ENCODE data around the gene ARHGAP44. TPM values are rescaled to one million over a fixed set of nuclear protein-coding genes. Genes with fewer than 3 reads are reported as not detected.
"Not testable (repeated sequence)": the region's sequence is repeated elsewhere in the genome, so short reads cannot be mapped to it uniquely, and the experiment has no call there.

The ARHGAP44 gene
- total RNA-seq, 1 experiment from 2014 or later = 1.6 TPM

DNA sequence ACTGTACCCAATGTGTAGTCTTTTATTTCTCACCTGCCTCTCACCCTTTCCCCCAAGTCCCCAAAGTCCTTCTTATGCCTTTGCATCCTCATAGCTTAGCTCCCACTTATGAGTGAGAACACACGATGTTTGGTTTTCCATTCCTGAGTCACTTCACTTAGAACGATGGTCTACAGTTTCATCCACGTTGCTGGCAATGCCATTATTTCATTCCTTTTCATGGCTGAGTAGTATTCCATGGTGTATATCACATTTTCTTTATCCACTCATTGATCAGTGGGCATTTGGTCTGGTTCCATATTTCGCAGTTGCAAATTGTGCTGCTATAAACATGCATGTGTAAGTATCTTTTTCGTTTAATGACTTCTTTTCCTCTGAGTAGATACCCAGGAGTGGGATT lies 89.8 kb downstream of the ARHGAP44 start:
- DNase-seq (ENCODE audit: low spot score); in situ Hi-C loops (cut with HindIII; ENCODE audit: low sequenced_read_pairs): not testable (repeated sequence)

DNA sequence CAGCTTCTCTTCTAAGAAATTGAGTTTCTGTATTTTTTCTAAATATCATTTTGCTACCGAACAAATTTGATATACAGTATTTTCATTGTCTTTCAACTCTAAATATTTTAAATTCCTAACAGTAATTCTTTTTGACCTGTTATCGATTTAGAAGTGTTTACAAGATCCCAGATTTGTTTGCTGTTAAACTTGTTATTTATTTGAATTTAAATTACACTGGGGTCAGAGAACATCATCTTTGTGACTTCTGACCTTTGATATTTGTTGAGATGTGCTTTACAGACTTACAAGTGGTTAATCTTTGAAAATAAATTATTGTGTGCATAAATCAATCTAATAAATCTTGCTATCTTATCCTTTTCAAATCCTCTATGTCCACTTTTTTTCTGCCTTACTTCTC lies 94.2 kb downstream of the ARHGAP44 start:
- no peak for DNase-seq (ENCODE audit: low spot score)
- in situ Hi-C loops (cut with HindIII; ENCODE audit: low sequenced_read_pairs) = no loop called here

DNA sequence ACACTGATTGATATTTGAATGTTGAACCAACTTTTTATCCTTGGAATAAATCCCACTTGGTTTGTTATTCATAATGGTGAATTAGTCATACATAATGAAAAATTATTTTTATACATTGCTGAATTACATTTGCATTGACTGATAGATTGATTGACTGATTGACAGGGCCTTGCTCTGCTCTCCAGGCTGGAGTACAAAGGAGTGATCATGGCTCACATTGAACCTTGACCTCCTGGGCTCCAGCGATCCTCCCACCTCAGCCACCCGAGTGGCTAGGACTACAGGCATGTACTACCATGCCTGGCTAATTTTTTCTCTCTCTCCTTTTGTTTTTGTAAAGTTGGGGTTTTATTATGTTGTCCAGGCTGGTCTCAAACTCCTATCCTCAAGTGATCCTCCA lies 97.8 kb downstream of the ARHGAP44 start:
- in situ Hi-C loops (cut with HindIII; ENCODE audit: low sequenced_read_pairs) = no loop called here
- no peak for DNase-seq (ENCODE audit: low spot score)

DNA sequence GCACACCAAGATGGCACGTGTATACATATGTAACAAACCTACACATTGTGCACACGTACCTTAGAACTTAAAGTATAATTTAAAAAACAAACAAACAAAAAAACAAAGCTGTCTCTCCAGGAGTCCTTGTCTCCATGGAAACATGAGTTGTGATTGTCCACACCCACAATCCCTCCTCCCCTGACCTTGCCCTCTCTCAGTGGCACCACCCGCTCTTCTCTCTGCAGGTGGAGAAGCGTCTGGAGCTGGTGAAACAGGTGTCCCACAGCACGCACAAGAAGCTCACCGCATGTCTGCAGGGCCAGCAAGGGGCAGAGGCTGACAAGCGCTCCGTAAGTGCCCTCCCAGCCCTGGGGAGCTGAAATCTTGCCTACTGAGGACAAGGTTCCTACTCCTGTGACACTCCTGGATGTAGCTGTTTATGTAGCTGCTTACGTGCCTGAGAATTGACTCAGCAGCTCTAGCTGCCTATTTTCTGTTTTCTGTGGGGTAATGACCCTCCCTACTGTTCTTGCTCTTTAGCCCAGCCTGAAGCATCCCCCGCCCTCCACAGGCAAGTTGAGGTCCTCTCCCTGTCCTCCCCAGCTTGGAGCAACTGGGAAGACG lies 107.0 kb downstream of the ARHGAP44 start:
- DNase-seq (ENCODE audit: low spot score) = no peak
- in situ Hi-C loops (cut with HindIII; ENCODE audit: low sequenced_read_pairs) = no loop called here

DNA sequence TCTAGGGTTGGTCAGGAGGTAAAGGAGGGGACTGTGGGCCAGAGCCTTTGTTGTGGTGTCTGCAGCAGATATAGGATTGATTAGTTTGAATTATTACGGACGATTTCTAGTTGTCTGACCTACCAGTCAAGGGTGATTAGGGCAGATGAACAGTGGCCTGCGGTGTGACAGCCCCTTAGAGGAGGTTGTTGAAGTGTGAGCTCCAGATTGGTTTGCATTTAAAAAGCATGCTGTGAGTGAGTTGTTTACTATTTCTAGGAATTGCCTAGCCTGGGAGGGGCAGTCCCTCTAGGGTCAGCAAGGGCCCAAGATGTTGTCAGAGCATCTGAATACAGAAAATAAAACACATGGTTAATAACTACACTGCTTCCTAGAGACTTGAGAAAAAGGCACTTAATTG lies 108.8 kb downstream of the ARHGAP44 start:
- in situ Hi-C loops (cut with HindIII; ENCODE audit: low sequenced_read_pairs) = no loop called here
- no peak for DNase-seq (ENCODE audit: low spot score)

DNA sequence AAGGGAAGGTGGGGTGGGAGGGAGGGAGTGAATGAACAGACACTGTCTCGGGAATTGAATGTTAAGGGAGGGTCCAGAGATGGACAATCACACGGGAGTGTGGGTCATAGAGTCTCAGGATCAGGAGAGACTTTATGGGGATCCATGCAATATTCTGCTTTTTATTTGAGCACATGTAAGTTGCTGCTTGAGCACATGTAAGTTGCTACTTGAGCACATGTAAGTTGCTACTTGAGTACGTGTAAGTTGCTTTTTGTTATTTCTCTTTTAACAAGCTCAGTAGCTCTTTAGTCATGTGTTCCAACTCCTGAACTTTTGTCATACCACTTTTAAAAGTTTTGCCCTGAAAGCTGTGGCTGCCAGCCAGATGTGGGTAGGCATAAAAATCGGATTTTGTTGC lies 110.3 kb downstream of the ARHGAP44 start:
- in situ Hi-C loops (cut with HindIII; ENCODE audit: low sequenced_read_pairs) = no loop called here
- DNase-seq (ENCODE audit: low spot score) = no peak

DNA sequence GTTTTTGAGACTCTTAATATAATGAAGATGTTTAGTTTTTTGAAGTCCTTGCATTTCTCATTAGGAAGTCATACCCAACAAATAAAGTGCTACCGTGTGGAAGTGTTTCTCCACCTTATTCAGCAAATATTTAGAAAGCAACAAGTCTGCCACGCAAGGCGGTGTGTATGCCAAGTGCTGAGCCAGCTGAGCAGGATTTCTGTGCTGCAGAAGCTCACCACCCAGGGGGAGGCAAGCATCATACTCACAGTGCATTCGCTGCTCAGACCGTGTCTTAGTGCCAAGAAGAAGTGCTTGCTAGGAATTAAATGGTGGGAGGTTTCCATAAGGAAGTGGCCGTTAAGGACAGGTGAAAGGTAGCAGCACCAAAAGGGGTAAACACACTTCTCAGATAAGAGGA lies 111.2 kb downstream of the ARHGAP44 start:
- in situ Hi-C loops (cut with HindIII; ENCODE audit: low sequenced_read_pairs) = no loop called here
- DNase-seq (ENCODE audit: low spot score) = no peak

DNA sequence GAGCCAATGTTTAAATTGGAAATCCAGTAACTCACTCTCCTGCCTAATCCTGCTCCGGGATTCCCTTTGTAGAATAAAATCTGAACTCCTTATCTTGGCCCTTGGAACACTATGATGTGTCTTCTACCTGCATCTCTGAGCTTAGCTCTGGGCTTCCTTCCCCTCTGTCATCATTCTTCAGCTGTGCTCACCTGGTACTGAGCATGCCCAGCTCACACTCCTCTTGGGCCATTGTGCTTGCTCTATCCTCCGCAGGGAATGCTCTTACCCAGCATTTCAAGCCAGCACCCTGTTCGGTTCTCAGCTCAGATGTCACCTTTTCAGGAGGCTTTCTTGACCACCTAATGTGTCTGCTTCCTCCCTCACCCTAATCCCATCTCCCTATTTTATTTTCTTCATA lies 112.7 kb downstream of the ARHGAP44 start:
- in situ Hi-C loops (cut with HindIII; ENCODE audit: low sequenced_read_pairs) = no loop called here
- DNase-seq (ENCODE audit: low spot score) = no peak

DNA sequence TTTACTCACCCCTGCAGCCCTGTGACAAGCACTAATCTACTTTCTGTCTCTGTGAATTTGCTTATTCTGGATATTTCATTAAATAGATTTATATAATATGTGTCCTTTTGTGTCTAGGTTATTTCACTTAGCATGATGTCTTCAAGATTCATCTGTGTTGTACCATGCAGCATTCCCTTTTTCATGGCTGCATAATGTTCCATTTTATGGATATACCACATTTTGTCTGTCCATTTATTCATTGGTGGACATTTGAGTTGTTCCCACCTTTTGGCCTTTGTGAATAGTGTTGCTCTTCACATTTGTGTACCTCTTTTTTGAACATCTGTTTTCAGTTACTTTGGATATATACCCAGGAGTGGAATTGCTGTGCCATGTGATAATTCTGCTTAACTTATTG lies 118.2 kb downstream of the ARHGAP44 start:
- no peak for DNase-seq (ENCODE audit: low spot score)
- in situ Hi-C loops (cut with HindIII; ENCODE audit: low sequenced_read_pairs) = no loop called here

DNA sequence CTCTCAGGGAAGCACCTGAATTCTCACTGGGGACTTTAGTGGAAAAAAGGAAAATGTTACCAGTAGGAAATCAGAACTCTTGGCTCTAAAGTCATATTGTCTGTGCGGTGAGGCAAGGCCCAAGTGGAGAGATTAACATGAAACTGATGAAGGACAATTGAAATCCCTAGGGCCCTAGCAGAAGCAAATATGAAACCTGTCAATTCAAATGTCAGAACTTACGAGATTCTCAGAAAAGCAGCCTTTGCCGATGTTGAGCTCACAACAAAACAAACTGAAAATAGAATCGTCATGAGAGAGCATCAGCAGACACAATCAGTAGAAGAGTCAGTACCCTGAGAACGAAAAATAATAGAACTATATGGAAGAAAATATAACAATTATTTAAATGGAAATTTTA lies 119.7 kb downstream of the ARHGAP44 start:
- in situ Hi-C loops (cut with HindIII; ENCODE audit: low sequenced_read_pairs) = no loop called here
- no peak for DNase-seq (ENCODE audit: low spot score)

DNA sequence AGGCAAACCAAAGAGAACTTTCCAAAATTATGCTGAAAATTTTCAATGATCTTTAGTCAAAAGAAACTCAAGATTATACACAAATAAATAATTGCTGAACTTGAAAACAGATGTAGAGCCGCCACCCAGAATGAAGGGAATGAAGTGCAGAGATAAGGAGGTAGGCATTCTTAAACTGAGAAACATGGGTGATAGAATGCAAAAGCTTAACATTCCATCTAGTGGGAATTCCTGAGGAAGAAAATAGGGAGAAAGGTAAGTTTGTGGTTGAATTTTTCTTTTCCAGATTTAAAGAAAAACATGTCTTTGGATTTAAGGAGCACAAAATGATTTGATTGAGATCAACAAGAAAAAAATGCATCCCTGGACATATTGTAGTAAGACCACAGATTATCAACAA lies 120.2 kb downstream of the ARHGAP44 start:
- no peak for DNase-seq (ENCODE audit: low spot score)

DNA sequence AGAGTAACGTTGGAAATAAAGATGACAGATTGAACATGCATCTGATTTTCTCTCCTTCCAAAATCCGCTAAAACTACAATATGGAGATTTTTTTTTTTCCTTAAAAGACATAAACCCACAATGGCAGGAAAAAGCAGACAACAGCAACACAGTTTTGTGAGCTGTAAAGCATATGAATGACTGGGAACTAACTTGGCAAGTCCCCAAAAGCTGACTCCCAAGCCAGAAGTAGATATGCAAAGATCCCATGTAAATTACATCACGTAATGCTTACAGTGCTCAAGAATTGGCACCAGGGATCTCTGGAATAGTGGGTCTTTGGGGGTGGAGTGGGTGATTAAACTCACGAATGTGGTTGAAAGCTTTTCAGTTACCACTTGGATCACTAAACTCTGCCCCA lies 121.9 kb downstream of the ARHGAP44 start:
- in situ Hi-C loops (cut with HindIII; ENCODE audit: low sequenced_read_pairs) = no loop called here
- no peak for DNase-seq (ENCODE audit: low spot score)

More for the DNA sequence above, 120.2 kb downstream of the ARHGAP44 start:
- in situ Hi-C loops (cut with HindIII; ENCODE audit: low sequenced_read_pairs) = no loop called here

DNA sequence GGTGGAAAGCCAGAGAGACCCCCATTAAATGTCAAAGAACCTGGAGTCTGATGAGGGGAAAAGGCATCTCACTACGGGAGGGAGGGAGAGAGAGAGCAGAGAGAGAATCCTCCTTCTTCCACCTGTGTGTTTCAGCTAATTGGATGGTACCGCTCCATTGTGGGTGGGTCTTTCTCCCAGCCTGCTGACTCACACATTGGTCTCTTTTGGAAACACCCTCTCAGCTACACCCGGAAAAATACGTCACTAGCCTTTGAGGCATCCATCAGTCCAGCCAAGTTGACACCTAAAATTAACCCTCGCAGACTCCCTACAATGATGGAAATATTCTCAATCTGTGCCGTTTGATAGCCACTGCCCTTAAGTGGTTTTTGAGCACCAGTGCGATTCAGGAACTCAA lies 128.1 kb downstream of the ARHGAP44 start:
- no peak for DNase-seq (ENCODE audit: low spot score)
- in situ Hi-C loops (cut with HindIII; ENCODE audit: low sequenced_read_pairs) = no loop called here

DNA sequence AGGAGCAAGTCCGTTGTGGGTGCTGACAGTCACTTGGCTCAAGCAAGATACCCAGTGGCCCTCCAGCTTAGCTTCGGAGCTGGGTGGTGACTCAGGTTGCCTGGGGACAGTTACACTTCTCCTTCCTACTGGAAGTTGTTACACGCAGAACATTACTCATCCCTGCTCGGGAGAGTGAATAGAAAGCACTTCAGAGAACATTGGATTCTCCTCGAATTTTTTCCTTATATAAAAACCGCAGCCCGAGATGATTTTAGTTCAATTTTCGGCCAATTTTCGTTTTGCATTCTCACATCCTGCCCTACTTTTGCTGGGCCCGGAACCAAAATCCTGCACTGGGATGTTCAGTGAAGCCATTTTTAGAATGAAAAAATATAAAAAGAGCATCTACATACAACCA lies 128.8 kb downstream of the ARHGAP44 start:
- in situ Hi-C loops (cut with HindIII; ENCODE audit: low sequenced_read_pairs) = no loop called here
- DNase-seq (ENCODE audit: low spot score) = peak; percentile 54

DNA sequence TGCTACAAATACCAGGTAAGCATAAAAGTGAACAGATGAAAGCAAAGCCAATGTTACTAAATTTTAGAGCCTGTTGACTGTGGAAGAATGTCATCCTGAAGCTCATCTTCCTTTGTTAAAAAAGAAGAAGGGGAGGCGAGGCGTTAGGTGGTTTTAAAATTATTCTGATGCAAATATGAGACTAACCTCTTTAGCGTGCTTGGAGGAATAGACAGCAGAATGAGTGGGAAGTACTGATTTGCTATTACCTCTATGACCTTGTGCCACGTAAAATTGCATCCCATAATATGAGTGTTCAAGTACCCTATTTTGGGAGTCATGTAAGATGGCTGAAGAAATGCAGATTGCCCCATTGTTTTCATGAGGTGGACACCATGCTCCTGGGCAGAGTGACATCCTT lies 132.8 kb downstream of the ARHGAP44 start:
- in situ Hi-C loops (cut with HindIII; ENCODE audit: low sequenced_read_pairs) = no loop called here
- no peak for DNase-seq (ENCODE audit: low spot score)

DNA sequence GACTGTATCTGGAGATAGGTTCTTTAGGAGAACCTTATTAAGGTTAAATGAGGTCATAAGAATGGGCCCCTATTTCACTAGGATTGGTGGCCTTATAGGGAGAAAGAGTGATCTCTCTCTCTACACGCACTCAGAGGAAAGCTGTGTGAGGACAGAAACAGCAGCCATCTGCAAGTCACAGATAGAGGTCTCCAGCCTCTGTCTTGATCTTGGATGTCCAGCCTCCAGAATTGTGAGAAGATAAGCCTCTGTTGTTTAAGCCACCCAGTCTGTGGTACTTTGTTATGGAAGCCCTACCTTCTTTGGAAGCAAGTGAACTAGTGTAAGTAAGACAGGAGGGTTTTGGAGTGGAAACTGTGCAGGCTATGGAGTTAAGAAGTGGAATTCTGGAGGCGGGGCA lies 135.3 kb downstream of the ARHGAP44 start:
- no peak for DNase-seq (ENCODE audit: low spot score)
- in situ Hi-C loops (cut with HindIII; ENCODE audit: low sequenced_read_pairs) = no loop called here

DNA sequence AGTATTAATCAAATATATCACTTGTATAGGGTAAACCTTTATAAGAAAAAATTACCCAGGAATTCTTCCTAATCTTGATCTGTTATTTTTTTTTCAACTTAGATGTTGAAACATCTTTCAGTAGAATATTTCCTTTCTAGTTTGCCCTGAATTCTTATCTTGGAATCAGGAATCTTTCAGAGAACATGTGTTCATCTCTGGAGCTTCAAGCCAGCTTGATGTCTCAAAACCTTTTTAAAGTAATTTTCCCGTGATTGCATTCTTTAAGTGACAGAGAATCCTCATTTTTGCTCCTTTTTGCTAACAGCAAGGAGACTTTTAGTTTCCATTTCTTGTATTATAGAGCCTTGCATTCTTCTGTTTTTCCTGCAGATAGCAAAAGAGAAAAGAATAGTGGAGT lies 137.7 kb downstream of the ARHGAP44 start:
- no peak for DNase-seq (ENCODE audit: low spot score)
- in situ Hi-C loops (cut with HindIII; ENCODE audit: low sequenced_read_pairs) = no loop called here

DNA sequence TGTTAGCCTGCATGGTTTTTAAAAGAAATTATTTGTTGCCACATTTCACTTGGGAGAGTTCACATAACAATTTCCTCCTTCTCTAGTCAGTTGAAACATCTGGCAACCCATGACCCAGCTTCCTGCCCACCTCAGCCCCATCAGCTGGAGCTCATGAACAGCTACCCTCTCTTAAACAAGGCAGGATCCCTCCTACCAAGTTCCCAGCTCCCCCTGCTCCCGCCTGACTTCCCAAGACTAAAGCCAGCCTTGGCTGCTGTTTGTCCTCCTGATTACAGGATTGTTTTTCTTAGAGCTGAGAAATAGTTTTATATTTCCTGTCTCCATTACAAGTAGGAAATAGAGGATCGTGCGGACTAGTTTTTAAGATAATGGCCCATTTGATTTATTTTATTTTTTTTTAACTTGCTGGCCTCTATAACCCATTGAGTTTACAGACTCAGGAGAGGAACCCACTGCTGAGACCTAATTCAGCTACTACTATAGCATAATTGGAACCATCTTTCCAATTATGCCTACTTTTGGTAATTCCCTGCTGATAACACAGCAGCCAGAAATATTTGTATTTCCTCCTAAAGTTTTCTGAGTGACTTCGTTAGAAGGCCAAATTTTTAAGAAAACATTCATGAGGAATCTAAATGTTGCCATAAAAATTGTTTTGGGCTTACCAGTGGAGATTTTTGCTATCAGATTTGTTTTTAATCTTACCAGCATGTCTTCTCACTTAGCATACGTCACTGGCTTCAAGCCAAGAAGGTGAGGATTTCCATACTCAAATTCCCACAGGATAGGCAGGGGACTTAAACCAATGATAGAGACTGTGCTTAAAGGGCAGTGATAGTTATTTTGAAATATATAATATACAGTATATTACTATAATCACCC lies 138.5 kb downstream of the ARHGAP44 start:
- no peak for DNase-seq (ENCODE audit: low spot score)
- in situ Hi-C loops (cut with HindIII; ENCODE audit: low sequenced_read_pairs) = no loop called here

DNA sequence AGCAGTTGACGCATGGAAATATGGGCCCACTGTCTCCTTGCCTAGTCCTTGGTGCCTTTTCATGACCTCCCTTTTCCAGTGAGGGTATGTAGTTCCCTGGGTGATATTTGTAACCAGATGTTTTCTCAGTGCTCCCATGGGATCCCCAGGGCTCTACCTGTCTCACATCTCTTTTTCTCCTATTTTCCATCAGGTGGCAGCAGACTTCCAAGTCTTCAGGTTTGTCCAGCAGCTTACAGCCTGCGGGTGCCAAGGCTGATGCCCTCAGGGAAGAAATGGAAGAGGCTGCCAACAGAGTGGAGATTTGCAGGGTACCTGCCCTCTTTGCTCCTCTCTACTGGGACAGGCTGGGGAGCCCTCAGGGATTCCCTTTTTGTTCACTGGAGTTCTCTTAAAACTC lies 139.4 kb downstream of the ARHGAP44 start:
- DNase-seq (ENCODE audit: low spot score) = peak; percentile 66
- in situ Hi-C loops (cut with HindIII; ENCODE audit: low sequenced_read_pairs) = no loop called here

DNA sequence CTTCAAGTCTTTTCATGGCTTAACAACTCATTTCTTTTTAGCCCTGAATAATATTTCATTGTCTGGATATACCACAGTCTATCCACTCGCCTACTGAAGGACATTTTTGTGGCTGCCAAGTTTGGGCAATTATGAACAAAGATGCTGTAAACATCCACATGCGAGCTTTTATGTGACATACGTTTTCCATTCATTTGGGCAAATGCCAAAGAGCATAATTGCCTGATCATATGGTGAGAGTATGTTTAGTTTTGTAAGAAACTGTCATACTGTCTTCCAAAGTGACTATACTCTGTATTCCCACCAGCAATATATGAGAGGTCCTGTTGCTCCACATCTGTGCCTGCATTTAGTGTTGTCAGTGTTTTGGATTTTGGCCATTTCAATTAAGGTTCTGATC lies 147.2 kb downstream of the ARHGAP44 start:
- DNase-seq (ENCODE audit: low spot score) = no peak
- in situ Hi-C loops (cut with HindIII; ENCODE audit: low sequenced_read_pairs) = no loop called here

DNA sequence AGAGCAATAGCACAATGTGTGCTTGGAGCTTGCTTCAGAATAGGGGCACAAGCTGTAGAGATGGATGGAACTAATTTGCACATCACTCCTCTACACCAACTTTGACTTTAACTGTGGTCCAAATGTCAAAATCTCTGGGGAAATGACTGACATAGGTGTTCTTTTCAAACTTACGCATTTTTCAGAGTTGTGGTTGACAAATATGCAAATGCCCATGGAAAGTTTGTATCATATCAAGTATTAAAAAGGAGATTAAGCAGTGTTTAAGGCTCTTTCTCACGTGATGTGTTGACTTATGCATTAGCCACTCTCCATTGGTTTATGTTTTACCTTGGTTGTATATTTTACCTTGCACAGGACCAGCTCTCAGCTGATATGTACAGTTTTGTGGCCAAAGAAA lies 151.4 kb downstream of the ARHGAP44 start:
- no peak for DNase-seq (ENCODE audit: low spot score)
- in situ Hi-C loops (cut with HindIII; ENCODE audit: low sequenced_read_pairs) = no loop called here

Measured in G401 (cell line).